HUES64 (cell line): Measurements from ENCODE around the gene CENPS. TPM values are rescaled to one million over a fixed set of nuclear protein-coding genes. Genes with fewer than 3 reads are reported as not detected.

Experiments
- H3K27ac ChIP-seq: 2 replicates; pipeline ENCODE4 v1.7.0; 2013; ENCODE audit warnings: low read depth, low read length, inconsistent platforms
- H3K27me3 ChIP-seq: 2 replicates; pipeline ENCODE4 v1.6.1; 2013; ENCODE audit warnings: mild to moderate bottlenecking, low read length; ENCODE audit not compliant: insufficient read depth
- H3K36me3 ChIP-seq: 2 replicates; pipeline ENCODE4 v1.6.1; 2013; ENCODE audit warnings: mild to moderate bottlenecking, low read length; ENCODE audit not compliant: insufficient read depth
- H3K4me1 ChIP-seq: 2 replicates; pipeline ENCODE4 v1.6.1; 2013; ENCODE audit warnings: mild to moderate bottlenecking, low read length, moderate library complexity; ENCODE audit not compliant: insufficient read depth
- H3K4me3 ChIP-seq: 2 replicates; pipeline ENCODE4 v1.5.1; 2013; ENCODE audit warnings: mild to moderate bottlenecking, low read length, moderate library complexity
- H3K9ac ChIP-seq: 2 replicates; pipeline ENCODE4 v1.6.1; 2013; ENCODE audit warnings: mild to moderate bottlenecking, low read depth, low read length
- H3K9me3 ChIP-seq: 2 replicates; pipeline ENCODE4 v1.6.1; 2013; ENCODE audit warnings: low read depth, low read length; ENCODE audit not compliant: insufficient read depth
- WGBS: fragments of 150-250, 120-280 bp; methylation state at CpG from one replicate; pipeline ENCODE4 v1.1.7; 2013; ENCODE audit warnings: missing lambda C conversion rate; 5-methylcytosine and 5-hydroxymethylcytosine counted together
- polyA plus RNA-seq, 2 experiments: library from polyadenylated mRNA; stranded (reverse); fragments of 50-300 nt; gene quantifications; one replicate each; pipeline ENCODE4 v1.2.3, GENCODE V29; 2013

Gene CENPS
- polyA plus RNA-seq (2013, experiment 1 of 2), result 22.6 TPM
- polyA plus RNA-seq (2013, experiment 2 of 2), result 21.6 TPM

GRCh38 chr1:10430216-10431069 is at the start of gene CENPS:
Gene CENPS, plus strand, starts transcription at chr1:10430433. Its CDS starts 85 bp downstream, at chr1:10430518.
- peaks cover 3% of the 10 kb centered on the region; the same call in 1 of the 2 replicates for H3K4me1 ChIP-seq
- peak within 1 kb of the TSS; percentile 98 for H3K27ac ChIP-seq
- no peaks in the 10 kb centered on the region; the same call in 1 of the 2 replicates for H3K36me3 ChIP-seq
- WGBS, result 1% methylated on average over 95 of the region's 95 CpGs
- peak within 1 kb of the TSS; percentile 76 for H3K4me3 ChIP-seq
- H3K27me3 ChIP-seq, result no peaks in the 10 kb centered on the region
- peak within 1 kb of the TSS; percentile 96 for H3K9ac ChIP-seq
- H3K9me3 ChIP-seq, result no peaks in the 10 kb centered on the region

DNA sequence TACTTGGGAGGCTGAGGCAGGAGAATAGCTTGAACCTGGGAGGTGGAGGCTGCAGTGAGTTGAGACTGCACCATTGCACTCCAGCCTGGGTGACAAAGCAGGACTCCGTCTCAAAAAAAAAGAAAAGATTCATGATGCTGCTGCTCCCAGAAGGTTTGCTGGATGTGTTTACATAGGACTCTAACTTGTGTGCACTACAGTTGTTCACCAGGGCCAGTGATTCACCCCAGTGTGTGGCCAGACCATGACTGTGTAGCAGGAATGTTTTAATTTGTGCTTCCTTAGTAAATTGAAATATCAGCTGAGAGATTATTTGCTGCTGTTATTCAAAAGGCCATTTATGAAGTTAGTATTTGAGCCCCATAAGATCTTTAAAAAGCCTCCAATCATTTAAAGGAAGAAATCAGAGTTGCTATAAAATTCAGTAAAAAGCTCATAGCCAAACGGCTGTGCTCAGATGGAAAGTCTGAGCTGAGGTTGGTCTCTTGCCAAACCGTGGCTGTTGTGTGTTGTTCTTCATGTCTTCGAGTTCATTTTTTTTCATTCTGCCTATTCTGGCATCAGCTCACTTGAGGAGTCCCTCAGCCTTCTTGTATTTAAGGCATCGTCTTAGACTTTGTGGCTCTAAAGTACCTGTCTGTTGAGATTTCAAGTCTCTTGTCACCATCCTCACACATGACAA is 49.5 kb upstream of the CENPS start:
- H3K27ac ChIP-seq, result no peak overlapping the region
- peaks cover 45% of the 10 kb centered on the region for H3K36me3 ChIP-seq
- H3K4me3 ChIP-seq, result no peak overlapping the region
- 91% methylated on average over 5 of the region's 5 CpGs for WGBS
- no peaks in the 10 kb centered on the region for H3K27me3 ChIP-seq
- no peaks in the 10 kb centered on the region for H3K9me3 ChIP-seq
- H3K9ac ChIP-seq, result no peak overlapping the region
- no peaks in the 10 kb centered on the region for H3K4me1 ChIP-seq

- H3K9me3 ChIP-seq, result no peaks in the 10 kb centered on the region
- no peaks in the 10 kb centered on the region for H3K27me3 ChIP-seq
- H3K4me3 ChIP-seq, result no peak overlapping the region
- H3K27ac ChIP-seq, result no peak overlapping the region
- WGBS, result 83% methylated on average over 4 of the region's 4 CpGs
- H3K36me3 ChIP-seq, result peaks cover 26% of the 10 kb centered on the region
- H3K9ac ChIP-seq, result no peak overlapping the region
- peaks cover 14% of the 10 kb centered on the region for H3K4me1 ChIP-seq
Observed at GRCh38 chr1:10383630-10384029, 46.6 kb upstream of the CENPS start.

GRCh38 chr1:10384219-10384618 is 46.0 kb upstream of the CENPS start:
- H3K36me3 ChIP-seq, result peaks cover 20% of the 10 kb centered on the region
- 97% methylated on average over 8 of the region's 8 CpGs for WGBS

GRCh38 chr1:10386761-10387676 is 43.2 kb upstream of the CENPS start:
- WGBS, result 92% methylated on average over 11 of the region's 12 CpGs
- Histone ChIP-seq H3K27me3 (no peaks in the 10 kb centered on the region), H3K9me3 (no peaks in the 10 kb centered on the region), H3K36me3 (0 out of 2 replicates have a peak, but pooled peaks cover 4% of the 10 kb centered on the region), H3K4me3 (no peak overlapping the region), H3K4me1 (peaks cover 14% of the 10 kb centered on the region), H3K9ac (peak overlapping the region; percentile 46; the same call in 1 of the 2 replicates), H3K27ac (peak overlapping the region; percentile 47)

More at GRCh38 chr1:10384219-10384618, 46.0 kb upstream of the CENPS start:
- Histone ChIP-seq H3K9ac (no peak overlapping the region), H3K9me3 (no peaks in the 10 kb centered on the region), H3K4me1 (peaks cover 14% of the 10 kb centered on the region), H3K4me3 (no peak overlapping the region), H3K27ac (no peak overlapping the region), H3K27me3 (no peaks in the 10 kb centered on the region)

DNA sequence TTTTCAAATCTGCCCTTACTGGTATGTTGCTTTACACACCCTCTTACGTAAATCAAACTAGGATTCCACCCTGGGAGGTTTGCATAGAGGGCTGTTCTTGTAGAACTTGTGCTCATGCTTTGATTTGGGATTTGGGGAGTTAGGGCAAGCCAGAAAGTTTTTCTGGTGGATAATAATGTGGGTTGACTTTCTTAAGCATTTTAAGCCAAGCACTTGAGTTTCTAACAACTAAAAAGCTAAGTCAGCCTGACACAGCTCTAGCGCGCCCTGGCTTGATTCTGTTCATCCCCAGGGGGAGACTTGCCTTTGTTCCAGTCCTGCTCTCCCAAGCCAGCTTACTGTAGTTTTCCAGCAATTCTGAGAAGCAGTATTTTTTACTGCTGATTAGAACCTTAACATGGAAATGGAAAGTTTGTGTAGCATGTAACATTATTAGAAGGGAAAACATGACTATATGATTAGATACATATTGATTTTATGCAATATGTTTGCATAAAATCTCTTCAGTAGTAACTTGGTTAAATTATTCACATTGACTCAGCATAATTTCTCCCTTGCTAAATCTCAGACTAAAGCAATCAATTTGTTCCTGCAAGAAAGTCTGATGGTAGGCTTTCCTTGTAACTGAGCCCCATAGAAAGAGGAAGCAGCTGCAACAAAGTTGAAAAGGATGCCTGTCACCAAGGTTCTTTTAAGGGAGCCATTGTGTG is 42.4 kb upstream of the CENPS start:
- H3K4me1 ChIP-seq, result peaks cover 14% of the 10 kb centered on the region
- 0 out of 2 replicates have a peak, but pooled peaks cover 4% of the 10 kb centered on the region for H3K36me3 ChIP-seq
- no peak overlapping the region for H3K4me3 ChIP-seq
- no peaks in the 10 kb centered on the region for H3K27me3 ChIP-seq
- H3K9me3 ChIP-seq, result no peaks in the 10 kb centered on the region
- 78% methylated on average over 3 of the region's 3 CpGs for WGBS
- H3K9ac ChIP-seq, result peak overlapping the region; percentile 46; the same call in 1 of the 2 replicates
- peak overlapping the region; percentile 47 for H3K27ac ChIP-seq

- no peaks in the 10 kb centered on the region for H3K9me3 ChIP-seq
Observed at GRCh38 chr1:10388387-10388715, 41.9 kb upstream of the CENPS start.

DNA sequence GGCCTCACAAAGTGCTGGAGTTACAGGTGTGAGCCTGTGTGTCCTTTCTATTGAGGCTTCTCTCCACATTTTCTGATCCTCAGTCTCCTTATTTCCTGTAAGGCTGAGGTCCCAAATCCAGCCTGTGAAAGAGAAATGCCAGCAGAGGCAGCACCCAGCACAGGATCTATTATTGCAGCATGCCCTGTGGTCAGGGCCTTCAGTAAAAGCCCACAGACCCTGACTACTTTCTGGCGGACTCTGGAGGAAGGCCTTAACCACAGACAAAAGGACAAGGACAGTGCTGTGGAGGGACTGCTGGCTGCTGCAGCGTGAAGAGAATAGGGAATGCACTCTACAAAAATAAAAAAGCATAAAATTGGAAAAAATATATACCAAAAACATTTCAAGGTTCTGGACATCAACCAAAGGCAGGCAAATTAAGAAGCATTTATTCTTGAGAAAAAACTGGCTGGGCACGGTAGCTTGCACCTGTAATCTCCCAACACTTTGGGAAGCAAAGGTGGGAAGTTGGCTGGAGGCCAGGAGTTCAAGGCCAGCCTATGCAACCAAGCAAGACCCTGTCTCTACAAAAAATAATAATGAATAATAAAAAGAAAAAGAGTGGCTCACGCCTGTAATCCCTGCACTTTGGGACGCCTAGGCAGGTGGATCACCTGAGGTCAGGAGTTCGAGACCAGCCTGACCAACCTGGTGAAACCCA is 40.8 kb upstream of the CENPS start:
- no peaks in the 10 kb centered on the region for H3K27me3 ChIP-seq
- peaks cover 4% of the 10 kb centered on the region; the same call in 1 of the 2 replicates for H3K36me3 ChIP-seq
- no peak overlapping the region for H3K9ac ChIP-seq
- 95% methylated on average over 6 of the region's 6 CpGs for WGBS
- peaks cover 14% of the 10 kb centered on the region for H3K4me1 ChIP-seq
- H3K9me3 ChIP-seq, result peaks cover 3% of the 10 kb centered on the region; the same call in 1 of the 2 replicates
- no peak overlapping the region for H3K4me3 ChIP-seq
- no peak overlapping the region for H3K27ac ChIP-seq

More at GRCh38 chr1:10388387-10388715, 41.9 kb upstream of the CENPS start:
- WGBS, result 88% methylated on average over 3 of the region's 3 CpGs
- peaks cover 14% of the 10 kb centered on the region for H3K4me1 ChIP-seq
- H3K9ac ChIP-seq, result peak overlapping the region; percentile 46; the same call in 1 of the 2 replicates
- peak overlapping the region; percentile 47 for H3K27ac ChIP-seq
- H3K4me3 ChIP-seq, result no peak overlapping the region
- H3K36me3 ChIP-seq, result 0 out of 2 replicates have a peak, but pooled peaks cover 4% of the 10 kb centered on the region
- H3K27me3 ChIP-seq, result no peaks in the 10 kb centered on the region

GRCh38 chr1:10396870-10397269 is 33.4 kb upstream of the CENPS start:
- Histone ChIP-seq H3K4me1 (peaks cover 5% of the 10 kb centered on the region; the same call in 1 of the 2 replicates), H3K9ac (no peak overlapping the region), H3K36me3 (peaks cover 15% of the 10 kb centered on the region), H3K27me3 (no peaks in the 10 kb centered on the region), H3K4me3 (no peak overlapping the region), H3K9me3 (peaks cover 5% of the 10 kb centered on the region; the same call in 1 of the 2 replicates), H3K27ac (no peak overlapping the region)
- WGBS, result 98% methylated on average over 2 of the region's 3 CpGs
